ENCODE measurements around the gene PGAP1. TPM values are rescaled to one million over a fixed set of nuclear protein-coding genes. Genes with fewer than 3 reads are reported as not detected.

Gene PGAP1, protein sequence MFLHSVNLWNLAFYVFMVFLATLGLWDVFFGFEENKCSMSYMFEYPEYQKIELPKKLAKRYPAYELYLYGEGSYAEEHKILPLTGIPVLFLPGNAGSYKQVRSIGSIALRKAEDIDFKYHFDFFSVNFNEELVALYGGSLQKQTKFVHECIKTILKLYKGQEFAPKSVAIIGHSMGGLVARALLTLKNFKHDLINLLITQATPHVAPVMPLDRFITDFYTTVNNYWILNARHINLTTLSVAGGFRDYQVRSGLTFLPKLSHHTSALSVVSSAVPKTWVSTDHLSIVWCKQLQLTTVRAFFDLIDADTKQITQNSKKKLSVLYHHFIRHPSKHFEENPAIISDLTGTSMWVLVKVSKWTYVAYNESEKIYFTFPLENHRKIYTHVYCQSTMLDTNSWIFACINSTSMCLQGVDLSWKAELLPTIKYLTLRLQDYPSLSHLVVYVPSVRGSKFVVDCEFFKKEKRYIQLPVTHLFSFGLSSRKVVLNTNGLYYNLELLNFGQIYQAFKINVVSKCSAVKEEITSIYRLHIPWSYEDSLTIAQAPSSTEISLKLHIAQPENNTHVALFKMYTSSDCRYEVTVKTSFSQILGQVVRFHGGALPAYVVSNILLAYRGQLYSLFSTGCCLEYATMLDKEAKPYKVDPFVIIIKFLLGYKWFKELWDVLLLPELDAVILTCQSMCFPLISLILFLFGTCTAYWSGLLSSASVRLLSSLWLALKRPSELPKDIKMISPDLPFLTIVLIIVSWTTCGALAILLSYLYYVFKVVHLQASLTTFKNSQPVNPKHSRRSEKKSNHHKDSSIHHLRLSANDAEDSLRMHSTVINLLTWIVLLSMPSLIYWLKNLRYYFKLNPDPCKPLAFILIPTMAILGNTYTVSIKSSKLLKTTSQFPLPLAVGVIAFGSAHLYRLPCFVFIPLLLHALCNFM
- total RNA-seq, result 1 to 10 TPM; 7.1 to 8.7 TPM
- polyA plus RNA-seq, result 1.5 TPM

DNA sequence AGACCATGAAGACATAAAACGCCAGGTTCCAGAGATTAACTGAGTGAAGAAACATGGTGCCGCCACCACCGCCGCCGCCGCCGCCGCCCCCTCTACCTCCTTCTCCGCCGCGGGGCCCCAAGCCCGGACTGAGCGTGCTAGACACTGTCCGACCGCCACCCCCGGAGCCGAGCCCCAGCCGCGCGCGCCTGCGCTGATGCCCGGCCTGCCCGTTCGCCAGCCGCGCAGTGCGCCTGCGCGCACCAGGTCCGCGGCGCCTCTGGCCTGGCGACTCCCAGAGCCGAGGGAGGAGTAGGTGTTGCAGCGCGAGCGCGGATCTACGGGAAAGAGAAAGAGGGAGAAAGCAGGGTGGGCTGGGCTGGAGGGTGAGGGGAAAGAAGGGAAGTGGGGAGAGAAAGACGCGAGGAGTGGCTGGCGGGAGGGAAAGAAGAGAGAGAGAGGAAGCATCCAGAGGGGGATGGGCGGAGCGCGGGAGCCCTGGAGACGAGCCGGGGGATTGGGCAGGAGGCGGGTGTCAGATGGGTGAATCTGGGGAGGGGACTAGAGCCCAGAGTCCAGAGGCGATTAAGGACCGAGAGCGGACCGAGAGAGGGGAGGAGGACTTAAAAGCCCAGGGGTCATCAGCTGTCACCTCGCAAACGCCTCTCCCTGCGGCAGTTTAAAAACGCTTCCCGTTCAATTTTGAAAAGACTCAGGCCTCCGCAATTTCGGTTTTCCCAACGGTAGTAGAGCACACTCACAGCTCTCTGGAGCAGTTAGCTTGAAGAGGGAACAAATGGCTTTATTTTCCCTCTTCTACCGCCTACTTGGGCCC lies at the start of gene PGAP1:
TSS of gene PGAP1 (minus strand) at position 146 of the 814 bp plus-strand sequence. CDS start at position 55, 91 bp downstream.
- H3K4me3 Mint-ChIP-seq, result peak within 1 kb of the TSS; percentile 90 to 98 (median 96)
- peak; percentile 78 to 88 (median 82) for DNase-seq
- Histone ChIP-seq H3K4me1 (ENCODE audit: insufficient read depth, low read length) (peaks cover 9% of the 10 kb centered on the region), H3K27me3 (ENCODE audit: insufficient read depth, low read length, poor library complexity, severe bottlenecking) (no peaks in the 10 kb centered on the region), H3K36me3 (ENCODE audit: insufficient read depth, low read length) (no peaks in the 10 kb centered on the region), H3K27ac (ENCODE audit: low read depth, low read length) (peak within 1 kb of the TSS; percentile 49), H3K9me3 (ENCODE audit: low read length) (no peaks in the 10 kb centered on the region), H3K4me3 (ENCODE audit: low read length) (peak within 1 kb of the TSS; percentile 80)
- H3K27ac Mint-ChIP-seq, result peak within 1 kb of the TSS; percentile 84 to 99 (median 92)
- no peaks in the 10 kb centered on the region for H3K9me3 Mint-ChIP-seq
- ChIA-PET CTCF (no interaction called here), POLR2A (interaction anchor here (0.5 to 1.0 kb wide), 4 partner anchors 11 to 875 kb away, joined by 3 to 7 read pairs (median 4); partner anchors contain the start of gene MOB4)
- peaks cover 0 to 17% (median 0%) of the 10 kb centered on the region in 3 donors for H3K36me3 Mint-ChIP-seq
- no peaks in the 10 kb centered on the region for H3K27me3 Mint-ChIP-seq
- H3K4me1 Mint-ChIP-seq, result peaks cover 23 to 43% (median 31%) of the 10 kb centered on the region in 3 donors

DNA sequence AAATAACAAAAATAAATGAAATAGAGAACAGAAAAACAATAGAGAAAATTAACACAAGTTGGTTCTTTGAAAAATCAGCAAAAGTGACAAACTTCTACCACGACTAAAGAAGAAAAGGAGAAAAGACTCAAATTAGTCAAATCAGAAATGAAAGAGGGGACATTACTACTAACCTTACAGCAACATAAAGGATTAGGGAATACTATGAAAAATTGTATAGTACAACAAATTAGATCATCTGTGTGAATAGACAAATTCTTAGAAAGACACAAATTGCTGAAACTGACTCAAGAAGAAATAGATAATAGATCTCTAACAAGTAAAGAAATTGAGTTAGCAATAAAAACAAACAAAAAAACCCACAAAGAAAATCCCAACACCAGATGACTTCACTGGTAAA lies 48.5 kb upstream of the PGAP1 start:
- H3K4me1 Mint-ChIP-seq, result no peaks in the 10 kb centered on the region
- Histone ChIP-seq H3K27me3 (ENCODE audit: insufficient read depth, low read length, poor library complexity, severe bottlenecking) (no peaks in the 10 kb centered on the region), H3K4me3 (ENCODE audit: low read length) (no peak overlapping the region), H3K27ac (ENCODE audit: low read depth, low read length) (no peak overlapping the region), H3K36me3 (ENCODE audit: insufficient read depth, low read length) (no peaks in the 10 kb centered on the region), H3K4me1 (ENCODE audit: insufficient read depth, low read length) (no peaks in the 10 kb centered on the region), H3K9me3 (ENCODE audit: low read length) (no peaks in the 10 kb centered on the region)
- H3K27ac Mint-ChIP-seq, result no peak overlapping the region
- no peaks in the 10 kb centered on the region for H3K36me3 Mint-ChIP-seq
- H3K9me3 Mint-ChIP-seq, result peaks cover 0 to 7% (median 0%) of the 10 kb centered on the region in 5 donors
- no peak overlapping the region for H3K4me3 Mint-ChIP-seq
- ChIA-PET CTCF (no interaction called here), POLR2A (no interaction called here)
- DNase-seq, result no peak
- H3K27me3 Mint-ChIP-seq, result no peaks in the 10 kb centered on the region

DNA sequence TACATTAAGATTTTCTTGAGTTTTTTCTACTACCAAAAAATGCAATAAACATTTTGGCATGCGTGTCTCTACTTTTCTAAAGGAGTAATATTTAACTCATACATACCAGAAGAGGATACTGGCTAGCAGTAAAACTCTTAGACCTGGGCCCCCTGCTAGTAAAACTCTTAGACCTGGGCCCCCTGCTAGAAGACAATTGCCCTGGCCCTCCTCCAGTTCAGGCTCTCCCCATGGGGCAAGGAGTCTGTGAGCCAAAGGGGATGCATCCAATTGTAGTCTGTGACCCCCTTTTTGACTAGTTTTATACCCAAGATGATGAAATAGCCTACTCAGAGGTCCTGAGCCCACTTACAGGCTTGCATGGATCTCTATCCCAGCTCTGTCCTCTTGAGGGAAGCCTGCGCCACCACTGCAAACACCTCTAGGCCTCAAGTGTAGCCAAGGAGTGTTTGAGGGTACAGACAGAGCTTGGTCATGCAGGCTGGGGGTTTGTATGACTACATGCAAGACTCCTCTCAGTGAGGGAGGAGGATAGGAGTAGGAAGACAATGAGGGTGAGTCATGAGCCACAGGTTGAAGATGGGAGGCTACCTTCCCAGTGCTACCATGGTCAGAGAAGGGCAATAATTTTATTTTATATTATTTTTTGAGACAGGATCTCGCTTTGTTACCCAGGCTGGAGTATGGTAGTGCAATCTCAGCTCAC lies 45.2 kb upstream of the PGAP1 start:
- Mint-ChIP-seq H3K9me3 (no peaks in the 10 kb centered on the region), H3K27ac (no peak overlapping the region), H3K36me3 (peaks cover 0 to 5% (median 3%) of the 10 kb centered on the region in 3 donors), H3K4me1 (no peaks in the 10 kb centered on the region), H3K27me3 (no peaks in the 10 kb centered on the region), H3K4me3 (no peak overlapping the region)
- Histone ChIP-seq H3K36me3 (ENCODE audit: insufficient read depth, low read length) (no peaks in the 10 kb centered on the region), H3K27ac (ENCODE audit: low read depth, low read length) (no peak overlapping the region), H3K4me1 (ENCODE audit: insufficient read depth, low read length) (no peaks in the 10 kb centered on the region), H3K4me3 (ENCODE audit: low read length) (no peak overlapping the region), H3K9me3 (ENCODE audit: low read length) (no peaks in the 10 kb centered on the region), H3K27me3 (ENCODE audit: insufficient read depth, low read length, poor library complexity, severe bottlenecking) (no peaks in the 10 kb centered on the region)
- DNase-seq, result no peak
- ChIA-PET POLR2A (no interaction called here), CTCF (interaction anchor here (1.5 kb wide), 1 partner anchor 8 kb away, joined by 3 read pairs; no protein-coding TSS in a partner anchor)

- no peak overlapping the region for H3K27ac Mint-ChIP-seq
Observed at GRCh38 chr2:196970099-196970498, 43.6 kb upstream of the PGAP1 start.

DNA sequence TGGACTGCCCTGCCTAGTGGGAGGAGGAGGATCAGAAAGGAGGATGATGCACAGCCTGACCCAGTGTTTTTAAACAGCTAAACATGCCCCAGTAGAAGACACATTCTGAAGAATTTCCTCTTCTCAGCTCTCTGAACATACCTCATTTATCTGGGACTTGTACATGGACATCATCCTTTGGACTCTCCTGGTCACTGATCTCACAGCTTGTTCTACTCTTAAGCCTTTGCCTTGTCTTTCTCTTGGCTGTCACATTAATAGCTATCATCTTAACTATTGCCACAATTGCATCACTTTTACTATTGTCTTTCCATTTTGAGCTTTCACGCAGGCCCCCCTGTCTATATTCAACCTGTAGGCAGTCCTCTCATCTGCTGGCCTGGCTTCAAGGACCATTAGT lies 42.0 kb upstream of the PGAP1 start:
- no peaks in the 10 kb centered on the region for H3K4me1 ChIP-seq (ENCODE audit: insufficient read depth, low read length)
- no peak for DNase-seq
- Mint-ChIP-seq H3K9me3 (no peaks in the 10 kb centered on the region), H3K27ac (no peak overlapping the region), H3K4me3 (no peak overlapping the region), H3K27me3 (no peaks in the 10 kb centered on the region), H3K36me3 (peaks cover 0 to 5% (median 3%) of the 10 kb centered on the region in 3 donors), H3K4me1 (no peaks in the 10 kb centered on the region)
- no peak overlapping the region for H3K27ac ChIP-seq (ENCODE audit: low read depth, low read length)
- ChIA-PET CTCF (no interaction called here), POLR2A (no interaction called here)
- H3K27me3 ChIP-seq (ENCODE audit: insufficient read depth, low read length, poor library complexity, severe bottlenecking), result no peaks in the 10 kb centered on the region
- H3K36me3 ChIP-seq (ENCODE audit: insufficient read depth, low read length), result no peaks in the 10 kb centered on the region
- no peak overlapping the region for H3K4me3 ChIP-seq (ENCODE audit: low read length)
- H3K9me3 ChIP-seq (ENCODE audit: low read length), result no peaks in the 10 kb centered on the region

More at GRCh38 chr2:196970099-196970498, 43.6 kb upstream of the PGAP1 start:
- Mint-ChIP-seq H3K36me3 (peaks cover 0 to 5% (median 3%) of the 10 kb centered on the region in 3 donors), H3K4me1 (no peaks in the 10 kb centered on the region), H3K27me3 (no peaks in the 10 kb centered on the region), H3K4me3 (no peak overlapping the region), H3K9me3 (no peaks in the 10 kb centered on the region)
- Histone ChIP-seq H3K27me3 (ENCODE audit: insufficient read depth, low read length, poor library complexity, severe bottlenecking) (no peaks in the 10 kb centered on the region), H3K9me3 (ENCODE audit: low read length) (no peaks in the 10 kb centered on the region), H3K36me3 (ENCODE audit: insufficient read depth, low read length) (no peaks in the 10 kb centered on the region), H3K4me1 (ENCODE audit: insufficient read depth, low read length) (no peaks in the 10 kb centered on the region), H3K4me3 (ENCODE audit: low read length) (no peak overlapping the region), H3K27ac (ENCODE audit: low read depth, low read length) (no peak overlapping the region)
- DNase-seq, result no peak
- POLR2A ChIA-PET, result no interaction called here
- CTCF ChIA-PET, result no interaction called here

GRCh38 chr2:196967775-196968174 lies 41.3 kb upstream of the PGAP1 start:
- Mint-ChIP-seq H3K27me3 (no peaks in the 10 kb centered on the region), H3K27ac (no peak overlapping the region), H3K4me1 (peaks cover 4 to 5% (median 5%) of the 10 kb centered on the region in 3 donors), H3K36me3 (peaks cover 0 to 5% (median 3%) of the 10 kb centered on the region in 3 donors), H3K4me3 (no peak overlapping the region), H3K9me3 (no peaks in the 10 kb centered on the region)
- no peaks in the 10 kb centered on the region for H3K9me3 ChIP-seq (ENCODE audit: low read length)
- H3K36me3 ChIP-seq (ENCODE audit: insufficient read depth, low read length), result no peaks in the 10 kb centered on the region
- H3K27ac ChIP-seq (ENCODE audit: low read depth, low read length), result no peak overlapping the region
- H3K4me3 ChIP-seq (ENCODE audit: low read length), result no peak overlapping the region
- H3K27me3 ChIP-seq (ENCODE audit: insufficient read depth, low read length, poor library complexity, severe bottlenecking), result no peaks in the 10 kb centered on the region
- no peak for DNase-seq
- ChIA-PET POLR2A (no interaction called here), CTCF (no interaction called here)
- H3K4me1 ChIP-seq (ENCODE audit: insufficient read depth, low read length), result no peaks in the 10 kb centered on the region

- ChIA-PET CTCF (no interaction called here), POLR2A (no interaction called here)
- DNase-seq, result no peak
- Histone ChIP-seq H3K27me3 (ENCODE audit: insufficient read depth, low read length, poor library complexity, severe bottlenecking) (no peaks in the 10 kb centered on the region), H3K36me3 (ENCODE audit: insufficient read depth, low read length) (no peaks in the 10 kb centered on the region), H3K9me3 (ENCODE audit: low read length) (no peaks in the 10 kb centered on the region), H3K4me1 (ENCODE audit: insufficient read depth, low read length) (no peaks in the 10 kb centered on the region), H3K4me3 (ENCODE audit: low read length) (no peak overlapping the region), H3K27ac (ENCODE audit: low read depth, low read length) (no peak overlapping the region)
- peaks cover 0 to 5% (median 3%) of the 10 kb centered on the region in 3 donors for H3K36me3 Mint-ChIP-seq
- H3K9me3 Mint-ChIP-seq, result no peaks in the 10 kb centered on the region
- no peak overlapping the region for H3K27ac Mint-ChIP-seq
- peaks cover 4 to 10% (median 6%) of the 10 kb centered on the region in 3 donors for H3K4me1 Mint-ChIP-seq
- H3K27me3 Mint-ChIP-seq, result no peaks in the 10 kb centered on the region
- H3K4me3 Mint-ChIP-seq, result no peak overlapping the region
Observed at GRCh38 chr2:196967116-196967515, 40.6 kb upstream of the PGAP1 start.
